Prostate gland (tissue), 2 donors: ENCODE data around the gene HIPK3. TPM values are rescaled to one million over a fixed set of nuclear protein-coding genes. Genes with fewer than 3 reads are reported as not detected.
"Not testable (repeated sequence)": the region's sequence is repeated elsewhere in the genome, so short reads cannot be mapped to it uniquely, and the experiment has no call there.

Experiments used
- DNase-seq: peaks from one replicate; pipeline ENCODE4 v3.0.0-alpha.2; 2019; ENCODE audit warnings: low spot score
- H3K27ac ChIP-seq, 2 donors: fragments of 200-600 bp; sonication (generic); 2 replicates each; pipeline ENCODE4 v1.5.1; 2017 to 2019
- H3K27me3 ChIP-seq: fragments of 200-600 bp; sonication (generic); replicated peaks from 2 replicates; pipeline ENCODE4 v1.5.1; 2019; ENCODE audit not compliant: insufficient read depth
- H3K36me3 ChIP-seq, 2 donors: fragments of 200-600 bp; sonication (generic); 1 replicate in 1 of 2; 2 replicates in 1 of 2; pipeline versions ENCODE4 v1.5.1 to v1.8.1; 2017 to 2019
- H3K4me1 ChIP-seq: fragments of 200-600 bp; sonication (generic); replicated peaks from 2 replicates; pipeline ENCODE4 v1.5.1; 2019
- H3K4me3 ChIP-seq, 2 donors: fragments of 200-600 bp; sonication (generic); 2 replicates each; pipeline ENCODE4 v1.5.1; 2017 to 2019
- H3K9me3 ChIP-seq: fragments of 200-600 bp; sonication (generic); 2 replicates; pipeline ENCODE4 v1.5.1; 2017
- CTCF ChIP-seq, 4 experiments: fragments of 200-600 bp in 2 of 4; fragments of 450-650 bp in 2 of 4; sonication (generic) in 2 of 4; IDR thresholded peaks; 1 replicate in 3 of 4; 2 replicates in 1 of 4; pipeline ENCODE4 v1.5.1; 2016 to 2019; ENCODE audit warnings: antibody characterized with exemption in 4 of 4, mild to moderate bottlenecking in 2 of 4, moderate library complexity in 2 of 4
- POLR2A ChIP-seq: fragments of 450-650 bp; IDR thresholded peaks from one replicate; pipeline ENCODE4 v1.6.1; 2016; ENCODE audit warnings: antibody characterized with exemption, mild to moderate bottlenecking
- POLR2AphosphoS5 ChIP-seq: sonication (generic); formaldehyde crosslinking; IDR thresholded peaks from one replicate; pipeline ENCODE4 v1.6.1; 2017; ENCODE audit warnings: antibody characterized with exemption
- WGBS: methylation state at CpG from one replicate; pipeline ENCODE4 v1.1.5; 2018; 5-methylcytosine and 5-hydroxymethylcytosine counted together
- intact Hi-C: fragments of 100-400 bp; cut with DNase I; formaldehyde crosslinking; loops from one replicate; pipeline ENCODE4 v1.14.2; 2022
- total RNA-seq, 2 donors: library from RNA; depleted of rRNA; stranded (reverse); fragments of >200 nt; gene quantifications; one replicate each; pipeline ENCODE4 v1.1.0, GENCODE V29; 2016

The HIPK3 gene
- total RNA-seq, 2 donors from 2014 or later = 90.4 to 97.2 TPM

GRCh38 chr11:33296695-33297094 lies 39.5 kb downstream of the HIPK3 start:
- DNase-seq = no peak
- Histone ChIP-seq H3K4me1 (no peaks in the 10 kb centered on the region), H3K27ac (no peak overlapping the region), H3K36me3 (no peaks in the 10 kb centered on the region), H3K4me3 (no peak overlapping the region), H3K9me3 (no peaks in the 10 kb centered on the region), H3K27me3 (no peaks in the 10 kb centered on the region)
- 94% methylated on average over 5 of the region's 5 CpGs for WGBS
- intact Hi-C loops = no loop called here
- no peak for TF ChIP-seq CTCF (IDR thresholded peaks at IDR 0.05)
- no peak for TF ChIP-seq POLR2AphosphoS5
- no peak for TF ChIP-seq POLR2A

GRCh38 chr11:33303541-33303940 lies 46.4 kb downstream of the HIPK3 start:
- Histone ChIP-seq H3K4me1 (no peaks in the 10 kb centered on the region), H3K27ac (no peak overlapping the region), H3K27me3 (no peaks in the 10 kb centered on the region), H3K36me3 (no peaks in the 10 kb centered on the region), H3K4me3 (no peak overlapping the region), H3K9me3 (no peaks in the 10 kb centered on the region)
- intact Hi-C loops = no loop called here
- no peak for DNase-seq
- WGBS = 80% methylated on average over 4 of the region's 4 CpGs
- TF ChIP-seq POLR2AphosphoS5 (no peak), CTCF (IDR thresholded peaks at IDR 0.05) (no peak), POLR2A (no peak)

- H3K27ac ChIP-seq, intact Hi-C loops, H3K27me3 ChIP-seq, H3K4me1 ChIP-seq, H3K4me3 ChIP-seq, DNase-seq, H3K36me3 ChIP-seq, H3K9me3 ChIP-seq: not testable (repeated sequence)
- 98% methylated on average over 6 of the region's 6 CpGs for WGBS
These were observed 49.6 kb downstream of the HIPK3 start for GRCh38 chr11:33306821-33307220.

- TF ChIP-seq CTCF (IDR thresholded peaks at IDR 0.05) (no peak), POLR2AphosphoS5 (no peak), POLR2A (no peak)
- Histone ChIP-seq H3K9me3 (no peaks in the 10 kb centered on the region), H3K4me1 (no peaks in the 10 kb centered on the region), H3K36me3 (no peaks in the 10 kb centered on the region), H3K4me3 (no peak overlapping the region), H3K27ac (no peak overlapping the region), H3K27me3 (no peaks in the 10 kb centered on the region)
- no peak for DNase-seq
- intact Hi-C loops = no loop called here
These were observed 50.8 kb downstream of the HIPK3 start for GRCh38 chr11:33307984-33308383.

GRCh38 chr11:33309118-33309517 lies 51.9 kb downstream of the HIPK3 start:
- 100% methylated on average over 1 of the region's 1 CpG for WGBS
- intact Hi-C loops = no loop called here

More at GRCh38 chr11:33309118-33309517, 51.9 kb downstream of the HIPK3 start:
- Histone ChIP-seq H3K4me3 (no peak overlapping the region), H3K27ac (no peak overlapping the region), H3K9me3 (no peaks in the 10 kb centered on the region), H3K36me3 (no peaks in the 10 kb centered on the region), H3K27me3 (no peaks in the 10 kb centered on the region), H3K4me1 (no peaks in the 10 kb centered on the region)
- DNase-seq = no peak
- no peak for TF ChIP-seq POLR2AphosphoS5
- no peak for TF ChIP-seq POLR2A
- no peak for TF ChIP-seq CTCF (IDR thresholded peaks at IDR 0.05)
